IMR-90 (cell line): ENCODE results near the gene SLC4A2. TPM values are rescaled to one million over a fixed set of nuclear protein-coding genes. Genes with fewer than 3 reads are reported as not detected.

Experiments used
- ATAC-seq: fragments of 200-7000 bp; cut with Tn5 transposase; 2 replicates; pipeline ENCODE4 v1.9.1; 2020; ENCODE audit warnings: low read depth, mild to moderate bottlenecking, moderate library complexity
- BruUV-seq: library from RNA; stranded (reverse); fragments of 400-500 nt; replicated peaks from 2 replicates; lab custom pipeline; 2021; lab: Mats Ljungman, UMichigan
- CTCF ChIA-PET: fragments of 300-600 bp; formaldehyde crosslinking; extraction: SDS; loops from one replicate; lab custom pipeline; 2021; ENCODE audit warnings: antibody characterized with exemption; lab: Yijun Ruan, JAX
- POLR2A ChIA-PET: fragments of 300-600 bp; sonication (Branson Sonifier 250); formaldehyde crosslinking; loops from one replicate; lab custom pipeline; 2022; ENCODE audit warnings: antibody characterized with exemption; ENCODE audit not compliant: unreplicated experiment; lab: Charles Lee
- DNase-seq: peaks from one replicate; pipeline ENCODE4 v3.0.0; 2013
- H2AFZ ChIP-seq: replicated peaks from 2 replicates; pipeline ENCODE3; 2013; ENCODE audit warnings: low read length, mild to moderate bottlenecking; ENCODE audit not compliant: poor library complexity
- H2AK5ac ChIP-seq: 2 replicates; pipeline ENCODE4 v1.6.1; 2013; ENCODE audit warnings: low read depth, low read length, inconsistent platforms
- H2AK9ac ChIP-seq: replicated peaks from 2 replicates; pipeline ENCODE3; 2013; ENCODE audit warnings: mild to moderate bottlenecking, low read depth, low read length, moderate library complexity; ENCODE audit not compliant: poor library complexity
- H2BK120ac ChIP-seq: 2 replicates; pipeline ENCODE4 v1.6.1; 2013; ENCODE audit warnings: low read depth, low read length, inconsistent platforms
- H2BK15ac ChIP-seq: 3 replicates; pipeline ENCODE4 v1.6.1; 2013; ENCODE audit warnings: low read depth, low read length, inconsistent platforms
- H2BK20ac ChIP-seq: 2 replicates; pipeline ENCODE4 v1.6.1; 2013; ENCODE audit warnings: low read depth, mild to moderate bottlenecking, inconsistent platforms, low read length, moderate library complexity
- H2BK5ac ChIP-seq: 2 replicates; pipeline ENCODE4 v1.6.1; 2013; ENCODE audit warnings: mild to moderate bottlenecking, low read depth, low read length, inconsistent platforms; ENCODE audit not compliant: poor library complexity, severe bottlenecking
- H3K14ac ChIP-seq: replicated peaks from 2 replicates; pipeline ENCODE4 v1.6.1; 2013; ENCODE audit warnings: low read depth, low read length, inconsistent platforms
- H3K18ac ChIP-seq: 2 replicates; pipeline ENCODE4 v1.6.1; 2013; ENCODE audit warnings: low read depth, low read length, control low read depth
- H3K23ac ChIP-seq: 2 replicates; pipeline ENCODE4 v1.6.1; 2013; ENCODE audit warnings: low read depth, low read length, inconsistent platforms
- H3K27ac ChIP-seq: 2 replicates; pipeline ENCODE4 v1.5.1; 2013; ENCODE audit warnings: mild to moderate bottlenecking, control low read depth, low read length; ENCODE audit not compliant: insufficient read depth
- H3K27me3 ChIP-seq: 2 replicates; pipeline ENCODE4 v1.6.1; 2013; ENCODE audit warnings: low read length; ENCODE audit not compliant: control insufficient read depth, insufficient read depth
- H3K36me3 ChIP-seq: 2 replicates; pipeline ENCODE4 v1.6.1; 2013; ENCODE audit warnings: low read length, mixed read lengths; ENCODE audit not compliant: control insufficient read depth, insufficient read depth
- H3K4ac ChIP-seq: 2 replicates; pipeline ENCODE4 v1.6.1; 2013; ENCODE audit warnings: low read depth, low read length, inconsistent platforms
- H3K4me1 ChIP-seq: 2 replicates; pipeline ENCODE4 v1.6.1; 2013; ENCODE audit warnings: low read length, mixed read lengths; ENCODE audit not compliant: control insufficient read depth, insufficient read depth
- H3K4me2 ChIP-seq: 2 replicates; pipeline ENCODE4 v1.6.1; 2013; ENCODE audit warnings: low read depth, mild to moderate bottlenecking, control low read depth, low read length, moderate library complexity
- H3K4me3 ChIP-seq: 2 replicates; pipeline ENCODE4 v1.5.1; 2013; ENCODE audit warnings: low read depth, mild to moderate bottlenecking, control low read depth, low read length, moderate library complexity; ENCODE audit not compliant: insufficient read depth
- H3K56ac ChIP-seq: 2 replicates; pipeline ENCODE4 v1.6.1; 2013; ENCODE audit warnings: low read length, inconsistent platforms; ENCODE audit not compliant: insufficient read depth; ENCODE audit errors: extremely low read depth
- H3K79me1 ChIP-seq, 2 experiments: 2 replicates each; pipeline ENCODE4 v1.6.1; 2013; ENCODE audit warnings: low read length in 2 of 2, inconsistent platforms in 1 of 2, low read depth in 1 of 2
- H3K9ac ChIP-seq: 2 replicates; pipeline ENCODE4 v1.6.1; 2013; ENCODE audit warnings: low read depth, low read length, control low read depth
- H3K9me1 ChIP-seq: 2 replicates; pipeline ENCODE4 v1.6.1; 2013; ENCODE audit warnings: low read length, inconsistent platforms; ENCODE audit not compliant: insufficient read depth
- H3K9me3 ChIP-seq: 2 replicates; pipeline ENCODE4 v1.6.1; 2013; ENCODE audit warnings: low read length; ENCODE audit not compliant: control insufficient read depth, insufficient read depth
- H4K20me1 ChIP-seq: 2 replicates; pipeline ENCODE4 v1.6.1; 2013; ENCODE audit warnings: low read length, inconsistent platforms; ENCODE audit not compliant: insufficient read depth
- H4K5ac ChIP-seq: 2 replicates; pipeline ENCODE4 v1.6.1; 2013; ENCODE audit warnings: mild to moderate bottlenecking, low read depth, low read length, control low read depth
- H4K8ac ChIP-seq, 2 experiments: 2 replicates each; pipeline ENCODE4 v1.6.1; 2013; ENCODE audit warnings: low read depth in 2 of 2, low read length in 2 of 2, control low read depth in 1 of 2, inconsistent platforms in 1 of 2
- H4K91ac ChIP-seq: 2 replicates; pipeline ENCODE4 v1.6.1; 2013; ENCODE audit warnings: low read depth, low read length, inconsistent platforms; ENCODE audit not compliant: insufficient read depth
- BHLHE40 ChIP-seq: fragments of 150-350 bp; IDR thresholded peaks from 2 replicates; pipeline ENCODE4 v1.6.1; 2016; ENCODE audit warnings: mild to moderate bottlenecking, low read depth, low read length
- CEBPB ChIP-seq: IDR thresholded peaks from 2 replicates; pipeline ENCODE4 v1.6.1; 2012; ENCODE audit warnings: low read depth, low read length, improper control_type of control experiment
- CHD1 ChIP-seq: IDR thresholded peaks from 2 replicates; pipeline ENCODE4 v1.6.1; 2012; ENCODE audit warnings: low read depth, low read length, improper control_type of control experiment
- FOS ChIP-seq: fragments of 150-350 bp; IDR thresholded peaks from 2 replicates; pipeline ENCODE4 v1.6.1; 2016; ENCODE audit warnings: low read depth, low read length
- MAZ ChIP-seq: IDR thresholded peaks from 2 replicates; pipeline ENCODE4 v1.6.1; 2012; ENCODE audit warnings: low read depth, mild to moderate bottlenecking, low read length, improper control_type of control experiment, moderate library complexity, borderline replicate concordance
- MXI1 ChIP-seq: IDR thresholded peaks from 2 replicates; pipeline ENCODE4 v1.6.1; 2012; ENCODE audit warnings: low read depth, mild to moderate bottlenecking, low read length, moderate library complexity, borderline replicate concordance
- NFE2L2 ChIP-seq: fragments of 150-350 bp; IDR thresholded peaks from 2 replicates; pipeline ENCODE4 v1.6.1; 2016; ENCODE audit warnings: low read depth, mild to moderate bottlenecking, low read length
- POLR2A ChIP-seq: IDR thresholded peaks from 2 replicates; pipeline ENCODE4 v1.6.1; 2012; ENCODE audit warnings: mild to moderate bottlenecking, low read depth, low read length
- RCOR1 ChIP-seq: IDR thresholded peaks from 2 replicates; pipeline ENCODE4 v1.6.1; 2012; ENCODE audit warnings: mild to moderate bottlenecking, low read length, improper control_type of control experiment; ENCODE audit not compliant: insufficient replicate concordance
- RFX5 ChIP-seq: IDR thresholded peaks from 2 replicates; pipeline ENCODE4 v1.8.0; 2012; ENCODE audit warnings: low read depth, mild to moderate bottlenecking, low read length, moderate library complexity
- SMC3 ChIP-seq: fragments of 150-350 bp; IDR thresholded peaks from 2 replicates; pipeline ENCODE4 v1.6.1; 2016; ENCODE audit warnings: low read depth, mild to moderate bottlenecking, antibody characterized with exemption, low read length, moderate library complexity
- WGBS, 2 experiments: methylation state at CpG; one replicate each; pipeline versions ENCODE4 v1.1.5 to v1.1.7; 2013; ENCODE audit warnings: missing lambda C conversion rate in 2 of 2; ENCODE audit not compliant: insufficient read length in 1 of 2; ENCODE audit errors: extremely low coverage in 2 of 2; 5-methylcytosine and 5-hydroxymethylcytosine counted together
- dilution Hi-C: fragments of 300-500 bp; cut with HindIII; formaldehyde crosslinking; loops from one replicate; pipeline ENCODE4 v1.14.3; 2018; ENCODE audit warnings: low sequenced_read_pairs; ENCODE audit not compliant: unreplicated experiment
- in situ Hi-C: fragments of 300-500 bp; cut with MboI; formaldehyde crosslinking; loops from 3 replicates; pipeline ENCODE4 v1.14.3; 2019; ENCODE audit warnings: low sequenced_read_pairs, inconsistent platforms, mixed read lengths
- intact Hi-C: fragments of 100-400 bp; cut with micrococcal nuclease; formaldehyde crosslinking; loops from 2 replicates; pipeline ENCODE4 v1.10.0; 2022
- polyA plus RNA-seq, 3 experiments: library from polyadenylated mRNA; depleted of rRNA; stranded (reverse); fragments of >200 nt; gene quantifications; 2 replicates each; pipeline ENCODE4 v1.2.3, GENCODE V29; 2012; ENCODE audit warnings: low replicate concordance in 1 of 3
- total RNA-seq: library from RNA; depleted of rRNA; stranded (reverse); fragments of >200 nt; gene quantifications from 2 replicates; pipeline ENCODE4 v1.2.3, GENCODE V29; 2012
- TF ChIP-seq, protein P1 (sequence below): fragments of 150-350 bp; IDR thresholded peaks from 2 replicates; pipeline ENCODE4 v1.6.1; 2017; ENCODE audit warnings: mild to moderate bottlenecking, antibody characterized with exemption, low read length, low read depth
- TF ChIP-seq, protein P2 (sequence below): fragments of 150-350 bp; IDR thresholded peaks from 2 replicates; pipeline ENCODE4 v1.6.1; 2016; ENCODE audit warnings: low read depth, mild to moderate bottlenecking, low read length, moderate library complexity, borderline replicate concordance

SLC4A2 gene
- total and polyA plus RNA-seq, 2 of the 4 experiments (the other 2 are of a cell fraction) = 29.6 to 91.0 TPM

DNA sequence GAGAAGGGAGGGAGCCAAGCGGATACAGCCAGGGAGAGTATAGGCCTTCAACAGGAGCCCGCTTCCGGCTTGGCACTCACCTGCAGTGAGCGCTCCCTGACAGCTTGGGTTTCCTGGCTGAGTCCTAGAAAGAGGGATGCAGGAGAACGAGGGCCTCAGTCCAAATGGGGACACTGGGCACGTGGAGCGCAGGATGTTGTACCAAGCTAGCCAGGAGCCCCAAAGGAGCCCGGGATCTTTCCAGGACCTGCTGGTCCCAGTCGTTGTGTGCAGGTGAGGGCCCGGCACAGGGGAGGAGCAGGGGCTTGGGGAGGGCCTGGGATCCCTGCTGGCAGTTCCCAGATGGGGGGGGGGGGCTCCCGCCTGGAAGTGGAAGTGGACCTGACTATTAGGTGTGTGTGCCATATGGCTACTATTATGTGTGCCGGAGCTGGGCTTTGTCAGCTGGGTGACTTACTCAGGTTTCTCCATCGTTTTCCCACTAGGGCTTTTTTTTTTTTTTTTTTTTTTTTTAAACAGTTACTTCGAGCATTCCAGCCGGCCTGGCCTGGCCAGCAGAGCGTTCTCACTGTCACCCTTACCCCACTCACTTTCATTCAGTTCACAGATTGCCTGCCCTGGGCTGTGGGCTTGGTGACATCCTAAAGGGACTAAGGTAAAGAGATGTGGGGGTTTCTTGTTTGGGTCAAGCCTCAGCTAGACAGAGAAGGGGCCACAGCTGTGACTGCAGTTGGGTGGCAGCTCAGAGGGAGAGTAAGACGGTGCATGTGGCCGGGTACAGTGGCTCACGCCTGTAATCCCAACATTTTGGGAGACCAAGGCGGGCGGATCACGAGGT lies 30.7 kb downstream of the SLC4A2 start:
- H2BK120ac ChIP-seq = peak overlapping the region; percentile 52
- peak overlapping the region; percentile 34 for H2AFZ ChIP-seq
- peak overlapping the region; percentile 54 for H3K4me2 ChIP-seq
- H4K20me1 ChIP-seq = peaks cover 76% of the 10 kb centered on the region
- no peak for ATAC-seq
- no peak overlapping the region for H3K4me3 ChIP-seq
- H3K18ac ChIP-seq = no peak overlapping the region
- peak overlapping the region; percentile 36 for H2AK5ac ChIP-seq
- H3K23ac ChIP-seq = peak overlapping the region; percentile 96; the same call in 1 of the 2 replicates
- peaks cover 4 to 68% of the 10 kb centered on the region in 2 experiments; a peak in 2 of 4 replicates for H3K79me1 ChIP-seq
- H3K9me1 ChIP-seq = peaks cover 12% of the 10 kb centered on the region
- in situ Hi-C loops (no loop called here), intact Hi-C loops (loop anchor here (1.0 kb wide), 1 partner anchor 21 kb away; no protein-coding TSS in a partner anchor), dilution Hi-C loops (no loop called here)
- H3K36me3 ChIP-seq = peaks cover 11% of the 10 kb centered on the region; the same call in 1 of the 2 replicates
- H2BK20ac ChIP-seq = peak overlapping the region; percentile 2; the same call in 1 of the 2 replicates
- DNase-seq = no peak
- H3K56ac ChIP-seq = peak overlapping the region; percentile 49
- peak overlapping the region; percentile 58 for H3K9ac ChIP-seq
- H4K8ac ChIP-seq = peak overlapping the region in 1 of 2 experiments; percentile 25; a peak in 1 of 4 replicates
- peak overlapping the region; percentile 50 for H3K27ac ChIP-seq
- CTCF ChIA-PET = interaction anchor here (1.0 to 1.9 kb wide), 3 partner anchors 13 to 20 kb away, joined by 3 to 5 read pairs (median 4); no protein-coding TSS in a partner anchor
- no peaks in the 10 kb centered on the region for H3K9me3 ChIP-seq
- POLR2A ChIA-PET = no interaction called here
- no peak overlapping the region; the same call in 1 of the 2 replicates for H3K14ac ChIP-seq
- 98% methylated on average over 10 of the region's 22 CpGs; no CpG with 5 or more reads in 1 of the 2 experiments for WGBS, 2 experiments
- H4K91ac ChIP-seq = peak overlapping the region; percentile 19
- no peaks in the 10 kb centered on the region for H3K27me3 ChIP-seq
- peak overlapping the region; percentile 78 for H3K4ac ChIP-seq
- H2AK9ac ChIP-seq = peak overlapping the region; percentile 76
- TF ChIP-seq RFX5 (no peak), SMC3 (no peak), FOS (no peak), MXI1 (no peak), CEBPB (no peak), POLR2A (no peak), MAZ (no peak), RCOR1 (no peak), CHD1 (no peak), NFE2L2 (no peak), BHLHE40 (no peak)
- TF ChIP-seq, protein P1, sequence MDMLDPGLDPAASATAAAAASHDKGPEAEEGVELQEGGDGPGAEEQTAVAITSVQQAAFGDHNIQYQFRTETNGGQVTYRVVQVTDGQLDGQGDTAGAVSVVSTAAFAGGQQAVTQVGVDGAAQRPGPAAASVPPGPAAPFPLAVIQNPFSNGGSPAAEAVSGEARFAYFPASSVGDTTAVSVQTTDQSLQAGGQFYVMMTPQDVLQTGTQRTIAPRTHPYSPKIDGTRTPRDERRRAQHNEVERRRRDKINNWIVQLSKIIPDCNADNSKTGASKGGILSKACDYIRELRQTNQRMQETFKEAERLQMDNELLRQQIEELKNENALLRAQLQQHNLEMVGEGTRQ = no peak
- TF ChIP-seq, protein P2, sequence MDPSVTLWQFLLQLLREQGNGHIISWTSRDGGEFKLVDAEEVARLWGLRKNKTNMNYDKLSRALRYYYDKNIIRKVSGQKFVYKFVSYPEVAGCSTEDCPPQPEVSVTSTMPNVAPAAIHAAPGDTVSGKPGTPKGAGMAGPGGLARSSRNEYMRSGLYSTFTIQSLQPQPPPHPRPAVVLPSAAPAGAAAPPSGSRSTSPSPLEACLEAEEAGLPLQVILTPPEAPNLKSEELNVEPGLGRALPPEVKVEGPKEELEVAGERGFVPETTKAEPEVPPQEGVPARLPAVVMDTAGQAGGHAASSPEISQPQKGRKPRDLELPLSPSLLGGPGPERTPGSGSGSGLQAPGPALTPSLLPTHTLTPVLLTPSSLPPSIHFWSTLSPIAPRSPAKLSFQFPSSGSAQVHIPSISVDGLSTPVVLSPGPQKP = no peak
- BruUV-seq = no TSS peak
- H2BK5ac ChIP-seq = peak overlapping the region; percentile 51
- H4K5ac ChIP-seq = peak overlapping the region; percentile 4; the same call in 1 of the 2 replicates
- H3K4me1 ChIP-seq = peaks cover 24% of the 10 kb centered on the region
- H2BK15ac ChIP-seq = peak overlapping the region; percentile 0; the same call in 1 of the 3 replicates
